ENCODE measurements around the gene RRM1.
"Not testable (repeated sequence)": the region's sequence is repeated elsewhere in the genome, so short reads cannot be mapped to it uniquely, and the experiment has no call there.

Gene RRM1

GRCh38 chr11:4146070-4146771 is 51.6 kb downstream of the RRM1 start:
- no peak for DNase-seq

- DNase-seq = no peak
Observed at GRCh38 chr11:4146772-4147098, 52.1 kb downstream of the RRM1 start.

DNA sequence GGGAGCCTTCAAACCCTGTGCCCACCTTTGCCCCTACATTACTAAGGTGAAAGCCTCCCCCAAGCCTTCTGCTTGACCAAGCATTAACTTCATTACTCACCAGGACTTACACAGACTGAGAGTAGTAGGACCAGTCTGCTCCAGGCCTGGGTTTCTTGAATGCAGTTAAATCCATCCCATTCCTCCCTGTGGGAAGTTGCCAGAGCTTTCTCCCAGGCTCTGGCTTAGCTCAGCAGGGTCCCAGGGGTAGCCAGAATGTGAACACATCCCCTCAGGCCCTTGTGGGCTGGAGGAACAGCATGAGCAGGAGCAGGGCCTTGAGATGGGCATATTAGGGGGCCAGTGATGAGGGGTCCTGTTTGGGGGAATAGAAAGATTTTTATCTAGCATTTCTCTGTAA is 59.9 kb downstream of the RRM1 start:
- DNase-seq = no peak

DNA sequence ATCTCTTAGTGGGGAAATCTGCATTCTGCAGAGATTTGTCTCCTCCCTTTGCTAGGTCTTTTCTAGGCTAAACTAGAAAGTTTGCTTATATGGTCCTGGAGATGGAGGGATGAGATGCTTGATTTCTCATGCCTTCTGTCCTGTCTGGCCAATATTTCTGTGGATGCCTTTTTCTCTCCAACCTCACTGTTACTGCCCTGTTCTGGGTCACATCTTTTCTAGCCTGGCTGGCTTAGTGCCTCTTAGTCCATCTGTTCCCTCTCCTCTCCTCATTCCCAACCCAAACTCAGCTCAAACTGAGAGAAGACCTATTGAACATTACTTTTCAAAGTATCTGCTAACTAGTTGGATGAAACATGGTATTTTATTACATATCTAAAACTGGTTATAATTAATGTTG is 62.0 kb downstream of the RRM1 start:
- DNase-seq = no peak

DNA sequence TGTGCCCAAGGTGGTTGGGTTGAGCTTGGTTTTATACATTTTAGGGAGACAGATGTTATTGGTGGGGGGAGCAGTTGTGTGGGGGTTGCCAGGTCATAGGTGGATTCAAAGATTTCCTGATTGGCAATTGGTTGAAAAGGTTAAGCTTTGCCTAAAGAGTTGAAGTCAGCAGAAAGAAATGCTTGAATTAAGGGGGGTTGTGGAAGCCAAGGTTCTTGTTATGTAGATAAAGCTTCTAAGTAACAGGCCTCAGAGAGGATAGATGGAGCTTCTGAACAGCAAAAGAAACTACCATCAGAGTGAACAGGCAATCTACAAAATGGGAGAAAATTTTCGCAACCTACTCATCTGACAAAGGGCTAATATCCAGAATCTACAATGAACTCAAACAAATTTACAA is 64.2 kb downstream of the RRM1 start:
- not testable (repeated sequence) for DNase-seq

GRCh38 chr11:4161305-4161704 is 66.7 kb downstream of the RRM1 start:
- DNase-seq = no peak

- DNase-seq = no peak
Observed at GRCh38 chr11:4164884-4165590, 70.4 kb downstream of the RRM1 start.

GRCh38 chr11:4167292-4167691 is 72.7 kb downstream of the RRM1 start:
- DNase-seq = no peak

GRCh38 chr11:4167758-4168157 is 73.2 kb downstream of the RRM1 start:
- no peak for DNase-seq

DNA sequence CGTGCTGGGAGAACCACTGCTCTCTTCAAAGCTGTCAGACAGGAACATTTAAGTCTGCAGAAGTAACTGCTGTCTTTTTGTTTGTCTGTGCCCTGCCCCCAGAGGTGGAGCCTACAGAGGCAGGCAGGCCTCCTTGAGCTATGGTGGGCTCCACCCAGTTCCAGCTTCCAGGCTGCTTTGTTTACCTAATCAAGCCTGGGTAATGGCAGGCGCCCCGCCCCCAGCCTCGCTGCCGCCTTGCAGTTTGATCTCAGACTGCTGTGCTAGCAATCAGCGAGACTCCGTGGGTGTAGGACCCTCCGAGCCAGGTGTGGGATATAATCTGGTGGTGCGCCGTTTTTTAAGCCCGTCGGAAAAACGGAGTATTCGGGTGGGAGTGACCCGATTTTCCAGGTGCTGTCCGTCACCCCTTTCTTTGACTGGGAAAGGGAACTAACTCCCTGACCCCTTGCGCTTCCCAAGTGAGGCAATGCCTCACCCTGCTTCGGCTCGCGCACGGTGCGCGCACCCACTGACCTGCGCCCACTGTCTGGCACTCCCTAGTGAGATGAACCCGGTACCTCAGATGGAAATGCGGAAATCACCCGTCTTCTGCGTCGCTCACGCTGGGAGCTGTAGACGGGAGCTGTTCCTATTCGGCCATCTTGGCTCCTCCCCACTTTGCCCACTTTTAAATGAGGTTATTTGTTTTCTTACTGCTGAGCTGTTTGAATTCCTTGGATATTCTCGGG is 81.2 kb downstream of the RRM1 start:
- DNase-seq = not testable (repeated sequence)

DNA sequence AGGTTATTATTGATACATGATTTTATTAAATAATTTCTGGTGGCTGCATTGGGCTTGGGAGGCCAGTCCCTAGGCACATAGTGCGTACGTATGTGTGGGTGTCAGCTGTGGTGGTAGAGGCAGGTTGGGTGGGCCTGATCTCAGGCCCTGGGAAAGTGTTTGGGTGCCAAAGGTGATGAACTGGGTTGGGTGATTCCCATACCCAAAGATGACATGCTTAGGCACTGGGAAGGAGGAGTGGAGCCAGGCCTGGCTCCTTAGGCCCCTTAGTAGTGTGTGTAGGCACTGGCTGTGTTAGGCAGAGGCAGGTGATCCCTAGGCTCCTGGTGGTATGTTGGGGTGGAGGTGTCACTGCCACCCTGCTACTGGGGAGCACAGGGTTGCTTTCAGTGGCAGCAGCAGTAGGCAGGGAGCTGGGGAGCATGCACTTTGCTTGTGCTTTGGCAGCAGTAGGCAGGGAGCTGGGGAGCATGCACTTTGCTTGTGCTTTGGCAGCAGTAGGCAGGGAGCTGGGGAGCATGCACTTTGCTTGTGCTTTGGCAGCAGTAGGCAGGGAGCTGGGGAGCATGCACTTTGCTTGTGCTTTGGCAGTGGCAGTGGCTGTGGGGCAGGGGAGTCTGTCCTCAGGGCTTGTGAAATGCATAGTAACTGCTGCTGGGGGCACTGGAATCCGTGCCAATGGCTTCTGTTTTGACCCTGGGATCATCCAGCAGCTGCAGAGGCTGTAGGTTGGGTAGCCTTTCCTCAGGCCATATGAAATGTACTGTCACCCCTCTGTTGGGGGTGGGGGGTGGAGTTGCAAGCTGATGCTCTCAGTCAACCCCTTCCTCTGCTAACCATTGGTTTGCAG is 84.4 kb downstream of the RRM1 start:
- DNase-seq = no peak

DNA sequence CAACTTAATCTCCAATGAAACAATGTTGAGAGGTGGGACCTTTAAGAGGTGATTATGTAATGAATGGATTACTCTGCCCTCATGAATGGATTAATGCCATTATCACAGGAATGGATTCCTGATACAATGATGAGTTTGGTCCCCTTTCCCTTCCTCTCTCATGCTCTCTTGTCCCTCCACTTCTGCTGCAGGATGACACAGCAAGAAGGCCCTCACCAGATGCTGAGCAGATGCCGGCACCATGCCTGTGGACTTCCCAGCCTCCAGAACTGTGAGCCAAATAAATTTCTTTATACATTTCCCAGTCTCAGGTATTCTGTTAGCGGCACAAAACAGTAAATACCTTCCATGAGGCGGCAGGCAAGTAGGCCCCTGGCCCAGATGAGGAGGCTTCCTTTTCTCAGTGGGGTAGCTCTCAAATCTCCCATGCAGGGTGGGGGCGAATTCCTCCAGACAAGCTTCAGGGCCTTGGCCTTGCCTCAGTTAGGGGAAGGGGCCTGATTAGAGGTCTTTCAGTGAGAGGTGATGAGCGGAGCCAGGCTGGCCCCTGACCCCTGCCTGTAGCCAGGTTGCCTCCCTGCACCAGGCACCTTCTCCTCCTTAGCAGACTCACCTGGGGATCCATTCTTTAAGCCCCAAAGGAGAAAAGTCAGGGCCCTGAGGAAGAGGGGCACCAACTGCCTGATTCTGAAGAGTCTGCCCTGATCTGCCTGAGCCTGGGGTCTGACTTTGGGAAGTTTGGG is 86.0 kb downstream of the RRM1 start:
- DNase-seq = no peak

GRCh38 chr11:4181782-4182721 is 87.5 kb downstream of the RRM1 start:
- no peak for DNase-seq

DNA sequence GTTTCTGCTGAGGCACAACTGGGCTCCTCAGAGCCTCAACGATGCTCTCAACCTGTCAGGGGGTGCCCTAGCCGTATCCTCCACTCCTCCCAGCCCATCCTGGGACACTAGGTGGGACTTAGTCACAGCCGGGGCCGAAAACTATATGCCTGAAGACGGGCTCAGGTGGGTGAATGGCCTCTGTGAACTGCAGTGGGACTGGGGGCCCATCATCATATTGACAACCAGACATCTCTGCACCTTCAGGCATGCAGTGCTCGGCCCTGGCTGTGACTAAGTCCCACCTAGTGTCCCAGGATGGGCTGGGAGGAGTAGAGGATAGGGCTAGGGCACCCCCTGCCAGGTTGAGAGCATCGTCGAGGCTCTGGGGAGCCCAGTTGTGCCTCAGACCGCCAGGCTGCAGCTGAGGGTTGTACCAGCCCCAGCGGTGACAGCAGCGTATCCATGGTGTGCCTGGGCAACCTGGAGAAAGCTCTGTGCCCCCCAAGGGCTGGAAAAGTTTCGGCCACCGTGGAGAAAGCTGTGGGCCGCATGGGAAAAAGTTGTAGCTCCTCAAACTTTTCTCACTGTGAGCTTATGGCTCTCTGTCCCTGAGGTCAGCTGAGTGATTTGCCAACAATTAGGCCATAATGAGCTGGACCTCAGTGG is 88.9 kb downstream of the RRM1 start:
- no peak for DNase-seq

DNA sequence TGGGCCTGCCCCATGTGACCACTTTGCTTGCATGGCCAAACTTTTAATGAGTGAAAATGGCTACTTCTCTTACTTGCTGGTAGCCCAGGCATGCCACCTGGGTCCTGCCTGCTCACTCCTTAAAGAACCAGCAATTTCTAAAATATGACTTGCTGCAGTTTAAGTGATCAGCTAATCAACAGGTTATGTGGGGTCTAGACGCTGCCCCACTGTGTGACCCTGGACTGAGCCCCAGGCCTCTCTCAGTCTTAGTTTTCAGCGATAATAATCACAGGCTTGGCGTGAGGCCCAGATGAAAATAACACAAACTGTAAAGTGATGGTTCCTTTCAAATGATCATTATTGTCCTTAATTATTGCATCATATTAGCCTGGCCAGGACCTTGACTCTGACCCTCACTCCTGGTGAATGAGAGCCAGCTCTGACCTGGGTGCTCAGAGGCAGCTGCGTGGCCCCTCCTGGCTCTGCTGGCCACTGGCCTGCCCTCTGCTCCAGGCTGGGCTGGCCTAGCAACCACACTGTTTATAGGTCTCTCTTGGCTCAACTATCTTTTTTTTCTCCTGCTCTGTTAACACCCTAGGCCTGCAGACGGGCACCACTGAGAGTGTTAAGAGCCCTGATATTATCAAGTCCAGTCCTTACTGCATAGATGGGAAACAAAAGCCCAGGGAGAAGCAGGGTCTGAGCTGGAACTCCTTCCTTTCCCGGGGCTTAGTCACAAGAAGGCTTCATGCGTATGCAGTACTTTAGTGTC is 89.7 kb downstream of the RRM1 start:
- no peak for DNase-seq

- no peak for DNase-seq
Observed at GRCh38 chr11:4185561-4185960, 91.0 kb downstream of the RRM1 start.

DNA sequence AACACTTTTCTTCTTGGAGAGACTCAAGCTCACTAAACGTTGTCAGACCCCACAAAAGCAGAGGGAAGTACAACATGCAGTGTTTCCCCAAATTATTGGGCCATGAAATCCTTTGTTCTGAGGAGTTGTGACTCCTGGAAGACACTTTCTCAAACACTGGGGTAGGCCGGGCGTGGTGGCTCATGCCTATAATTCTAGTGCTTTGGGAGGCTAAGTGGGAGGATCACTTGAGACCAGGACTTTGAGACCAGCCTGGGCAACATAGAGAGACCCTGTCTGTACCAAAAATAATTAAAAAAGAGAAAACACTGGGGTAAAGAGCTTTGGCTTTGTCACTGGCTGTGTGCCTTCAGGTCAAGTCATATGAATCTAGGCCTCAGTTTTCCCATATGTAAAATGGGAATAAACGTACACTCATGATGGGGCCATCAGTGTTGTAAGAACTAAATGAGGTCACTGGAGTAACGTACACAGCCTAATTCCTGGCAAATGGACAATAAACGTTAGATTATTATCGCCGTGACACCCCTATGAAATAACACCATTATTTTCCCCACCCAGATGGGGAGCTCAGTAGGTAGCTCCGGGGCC is 92.0 kb downstream of the RRM1 start:
- DNase-seq = no peak

GRCh38 chr11:4187055-4187988 is 92.7 kb downstream of the RRM1 start:
- peak; percentile 70 to 82 (median 80) for DNase-seq
